HepG2 (cell line): ENCODE results near the gene NARF. TPM values are rescaled to one million over a fixed set of nuclear protein-coding genes. Genes with fewer than 3 reads are reported as not detected.

Experiments
- ARNT ChIP-seq: fragments of 450-650 bp; IDR thresholded peaks from 2 replicates; pipeline ENCODE4 v1.6.1; 2017
- CEBPB ChIP-seq: IDR thresholded peaks from 2 replicates; pipeline ENCODE4 v1.6.1; 2011; ENCODE audit warnings: low read depth, low read length, improper control_type of control experiment, borderline replicate concordance
- CHD4 ChIP-seq: fragments of 200-600 bp; sonication (generic); IDR thresholded peaks from 2 replicates; pipeline ENCODE4 v1.7.0; 2017; ENCODE audit warnings: mild to moderate bottlenecking, low read length, borderline replicate concordance
- HES4 ChIP-seq: sonication (generic); formaldehyde crosslinking; IDR thresholded peaks from 2 replicates; pipeline ENCODE4 v1.9.0; 2021; ENCODE audit warnings: mild to moderate bottlenecking, missing genetic modification reagents, borderline replicate concordance
- IRF2 ChIP-seq: IDR thresholded peaks from 2 replicates; pipeline ENCODE4 v1.6.1; 2018; ENCODE audit warnings: missing genetic modification reagents, missing compliant biosample characterization
- JUND ChIP-seq: sonication (generic); formaldehyde crosslinking; IDR thresholded peaks from 2 replicates; pipeline ENCODE4 v1.8.0; 2022; ENCODE audit warnings: mild to moderate bottlenecking, missing genetic modification reagents
- KLF13 ChIP-seq: sonication (generic); formaldehyde crosslinking; IDR thresholded peaks from 2 replicates; pipeline ENCODE4 v1.4.0; 2020; ENCODE audit warnings: mild to moderate bottlenecking, missing genetic modification reagents
- NR2C2 ChIP-seq: sonication (generic); formaldehyde crosslinking; IDR thresholded peaks from 2 replicates; pipeline ENCODE4 v1.4.0; 2020; ENCODE audit warnings: missing genetic modification reagents, mild to moderate bottlenecking, moderate library complexity, borderline replicate concordance
- PCBP1 ChIP-seq: fragments of 200-400 bp; formaldehyde crosslinking; IDR thresholded peaks from 2 replicates; pipeline ENCODE4 v1.6.1; 2017; ENCODE audit warnings: mild to moderate bottlenecking, low read depth, low read length, borderline replicate concordance
- PHB2 ChIP-seq: fragments of 450-650 bp; IDR thresholded peaks from 2 replicates; pipeline ENCODE4 v1.6.1; 2018; ENCODE audit not compliant: partially characterized antibody
- RBAK ChIP-seq: sonication (generic); formaldehyde crosslinking; IDR thresholded peaks from 2 replicates; pipeline ENCODE4 v1.5.1; 2020; ENCODE audit warnings: mild to moderate bottlenecking, missing genetic modification reagents
- RCOR2 ChIP-seq: IDR thresholded peaks from 2 replicates; pipeline ENCODE4 v1.6.1; 2016; ENCODE audit warnings: missing biosample characterization, missing genetic modification reagents
- SMYD3 ChIP-seq: sonication (generic); formaldehyde crosslinking; IDR thresholded peaks from 2 replicates; pipeline ENCODE4 v1.8.1; 2023; ENCODE audit warnings: mild to moderate bottlenecking, missing genetic modification reagents
- TAF1 ChIP-seq: sonication (generic); formaldehyde crosslinking; IDR thresholded peaks from 2 replicates; pipeline ENCODE4 v1.4.0; 2020; ENCODE audit warnings: missing genetic modification reagents
- ZBTB3 ChIP-seq: sonication (generic); formaldehyde crosslinking; IDR thresholded peaks from 2 replicates; pipeline ENCODE4 v1.4.0; 2020; ENCODE audit warnings: low read depth, mild to moderate bottlenecking, moderate library complexity, missing genetic modification reagents, borderline replicate concordance
- ZNF234 ChIP-seq: sonication (generic); formaldehyde crosslinking; conservative IDR thresholded peaks from 2 replicates; pipeline ENCODE4 v1.5.1; 2020; ENCODE audit warnings: mild to moderate bottlenecking, missing genetic modification reagents
- ZNF335 ChIP-seq: sonication (generic); formaldehyde crosslinking; IDR thresholded peaks from 2 replicates; pipeline ENCODE4 v1.4.0; 2020; ENCODE audit warnings: missing genetic modification reagents
- ZNF44 ChIP-seq: sonication (generic); formaldehyde crosslinking; IDR thresholded peaks from 2 replicates; pipeline ENCODE4 v1.5.1; 2020; ENCODE audit warnings: mild to moderate bottlenecking, missing genetic modification reagents
- ZNF543 ChIP-seq: sonication (generic); formaldehyde crosslinking; IDR thresholded peaks from 2 replicates; pipeline ENCODE4 v1.4.0; 2020; ENCODE audit warnings: mild to moderate bottlenecking, missing genetic modification reagents
- ZNF567 ChIP-seq: sonication (generic); formaldehyde crosslinking; IDR thresholded peaks from 2 replicates; pipeline ENCODE4 v1.8.1; 2023; ENCODE audit warnings: mild to moderate bottlenecking, missing genetic modification reagents, borderline replicate concordance
- ZNF839 ChIP-seq: sonication (generic); formaldehyde crosslinking; IDR thresholded peaks from 2 replicates; pipeline ENCODE4 v1.4.0; 2020; ENCODE audit warnings: missing genetic modification reagents, mild to moderate bottlenecking, borderline replicate concordance
- ZNF883 ChIP-seq: sonication (generic); formaldehyde crosslinking; IDR thresholded peaks from 2 replicates; pipeline ENCODE4 v1.5.1; 2020; ENCODE audit warnings: mild to moderate bottlenecking, missing genetic modification reagents; ENCODE audit errors: not compliant biosample characterization
- polyA plus RNA-seq, 8 experiments: library from polyadenylated mRNA; depleted of rRNA in 3 of 8; stranded (reverse) in 7 of 8; unstranded in 1 of 8; fragments of >200 nt; fragmentation: Illumina TruSeq in 4 of 8; extraction: Trizol in 4 of 8; gene quantifications; 2 replicates each; pipeline versions ENCODE4 v1.2.1 to v1.2.3, GENCODE V29; 2011 to 2016; ENCODE audit warnings: low read depth in 4 of 8, missing spikeins in 1 of 8, mixed read lengths in 1 of 8; ENCODE audit not compliant: insufficient read depth in 1 of 8
- total RNA-seq, 5 experiments: library from RNA; depleted of rRNA; stranded (reverse); fragments of >200 nt; fragmentation: Illumina TruSeq; extraction: Trizol; gene quantifications; 2 replicates each; pipeline ENCODE4 v1.2.3, GENCODE V29; 2016; ENCODE audit warnings: low read depth in 1 of 5
- TF ChIP-seq, protein P1 (sequence below): sonication (generic); formaldehyde crosslinking; IDR thresholded peaks from 2 replicates; pipeline ENCODE4 v1.8.1; 2022; ENCODE audit warnings: mild to moderate bottlenecking, missing genetic modification reagents
- TF ChIP-seq, protein P2 (sequence below): sonication (generic); formaldehyde crosslinking; IDR thresholded peaks from 2 replicates; pipeline ENCODE4 v1.4.0; 2020; ENCODE audit warnings: missing genetic modification reagents, borderline replicate concordance

NARF gene
- total and polyA plus RNA-seq, 2 of the 13 experiments (the other 11 are each of a cell fraction or from before 2014, with no cell fraction given) = 61.1 to 144 TPM

DNA sequence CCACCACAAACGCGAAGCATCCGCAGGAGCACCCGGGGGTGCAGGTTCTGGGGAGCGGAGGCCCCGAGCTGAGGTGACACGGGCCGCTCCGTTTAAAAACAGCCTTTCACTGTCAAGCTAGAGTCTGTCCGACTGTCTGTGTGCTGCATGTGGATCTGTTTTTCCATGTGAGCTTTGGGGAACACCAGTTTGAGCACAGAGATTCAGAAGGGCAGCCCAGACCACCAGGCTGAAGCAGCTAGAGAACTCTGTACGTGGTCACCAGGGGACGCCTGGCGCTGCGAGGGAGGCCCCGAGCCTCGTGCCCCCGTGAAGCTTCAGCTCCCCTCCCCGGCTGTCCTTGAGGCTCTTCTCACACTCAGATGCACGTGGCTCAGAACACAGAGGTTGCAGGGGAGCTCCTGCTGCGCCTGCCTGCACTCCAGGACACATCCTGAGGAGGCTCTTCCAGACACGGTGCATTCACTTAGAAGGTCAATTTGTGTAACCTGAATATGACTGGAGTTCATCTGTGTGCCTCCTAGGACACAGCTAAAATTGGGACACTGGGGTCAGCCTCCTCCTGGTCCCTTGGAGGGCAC, 45.3 kb downstream of the NARF start (continued):
- no peak; the same call in 1 of the 2 replicates for TF ChIP-seq HES4 (CRISPR knock-in tag)
- TF ChIP-seq ARNT = no peak
- no peak for TF ChIP-seq PHB2
- no peak for TF ChIP-seq CHD4
- TF ChIP-seq, protein P1, sequence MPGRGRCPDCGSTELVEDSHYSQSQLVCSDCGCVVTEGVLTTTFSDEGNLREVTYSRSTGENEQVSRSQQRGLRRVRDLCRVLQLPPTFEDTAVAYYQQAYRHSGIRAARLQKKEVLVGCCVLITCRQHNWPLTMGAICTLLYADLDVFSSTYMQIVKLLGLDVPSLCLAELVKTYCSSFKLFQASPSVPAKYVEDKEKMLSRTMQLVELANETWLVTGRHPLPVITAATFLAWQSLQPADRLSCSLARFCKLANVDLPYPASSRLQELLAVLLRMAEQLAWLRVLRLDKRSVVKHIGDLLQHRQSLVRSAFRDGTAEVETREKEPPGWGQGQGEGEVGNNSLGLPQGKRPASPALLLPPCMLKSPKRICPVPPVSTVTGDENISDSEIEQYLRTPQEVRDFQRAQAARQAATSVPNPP (CRISPR knock-in tag) = peak; percentile 52; the same call in 1 of the 2 replicates
- TF ChIP-seq PCBP1 = no peak
- TF ChIP-seq TAF1 (CRISPR knock-in tag) = no peak
- TF ChIP-seq ZNF839 (CRISPR knock-in tag) = no peak
- TF ChIP-seq CEBPB = no peak
- no peak for TF ChIP-seq NR2C2 (CRISPR knock-in tag)
- TF ChIP-seq ZNF543 = peak; percentile 66
- TF ChIP-seq IRF2 (CRISPR knock-in tag) = peak; percentile 46; the same call in 1 of the 2 replicates
- no peak for TF ChIP-seq KLF13 (CRISPR knock-in tag)
- TF ChIP-seq ZNF335 (CRISPR knock-in tag) = no peak
- peak; percentile 91 for TF ChIP-seq ZNF883 (CRISPR knock-in tag)
- peak; percentile 90; the same call in 1 of the 2 replicates for TF ChIP-seq ZNF44 (CRISPR knock-in tag)
- TF ChIP-seq ZBTB3 = no peak
- peak; percentile 36; the same call in 1 of the 2 replicates for TF ChIP-seq JUND
- no peak for TF ChIP-seq RBAK
- peak; percentile 87; the same call in 1 of the 2 replicates for TF ChIP-seq SMYD3
- no peak for TF ChIP-seq ZNF567 (CRISPR knock-in tag)
- TF ChIP-seq, protein P2, sequence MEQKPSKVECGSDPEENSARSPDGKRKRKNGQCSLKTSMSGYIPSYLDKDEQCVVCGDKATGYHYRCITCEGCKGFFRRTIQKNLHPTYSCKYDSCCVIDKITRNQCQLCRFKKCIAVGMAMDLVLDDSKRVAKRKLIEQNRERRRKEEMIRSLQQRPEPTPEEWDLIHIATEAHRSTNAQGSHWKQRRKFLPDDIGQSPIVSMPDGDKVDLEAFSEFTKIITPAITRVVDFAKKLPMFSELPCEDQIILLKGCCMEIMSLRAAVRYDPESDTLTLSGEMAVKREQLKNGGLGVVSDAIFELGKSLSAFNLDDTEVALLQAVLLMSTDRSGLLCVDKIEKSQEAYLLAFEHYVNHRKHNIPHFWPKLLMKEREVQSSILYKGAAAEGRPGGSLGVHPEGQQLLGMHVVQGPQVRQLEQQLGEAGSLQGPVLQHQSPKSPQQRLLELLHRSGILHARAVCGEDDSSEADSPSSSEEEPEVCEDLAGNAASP (CRISPR knock-in tag) = peak; percentile 62; the same call in 1 of the 2 replicates
- TF ChIP-seq RCOR2 (CRISPR knock-in tag) = peak; percentile 55; the same call in 1 of the 2 replicates
- TF ChIP-seq ZNF234 (CRISPR knock-in tag) = no peak
